C4-2B (cell line): ENCODE results near the gene DLGAP4.

Source experiments
- H3K27ac ChIP-seq: fragments of 450-650 bp; 2 replicates; pipeline ENCODE4 v1.5.1; 2017
- ZFX ChIP-seq: fragments of 450-650 bp; IDR thresholded peaks from 2 replicates; pipeline ENCODE4 v1.6.1; 2017
- TF ChIP-seq, protein P1 (sequence below): fragments of 450-650 bp; conservative IDR thresholded peaks from 2 replicates; pipeline ENCODE4 v1.5.1; 2017; ENCODE audit warnings: mild to moderate bottlenecking

DLGAP4 gene

DNA sequence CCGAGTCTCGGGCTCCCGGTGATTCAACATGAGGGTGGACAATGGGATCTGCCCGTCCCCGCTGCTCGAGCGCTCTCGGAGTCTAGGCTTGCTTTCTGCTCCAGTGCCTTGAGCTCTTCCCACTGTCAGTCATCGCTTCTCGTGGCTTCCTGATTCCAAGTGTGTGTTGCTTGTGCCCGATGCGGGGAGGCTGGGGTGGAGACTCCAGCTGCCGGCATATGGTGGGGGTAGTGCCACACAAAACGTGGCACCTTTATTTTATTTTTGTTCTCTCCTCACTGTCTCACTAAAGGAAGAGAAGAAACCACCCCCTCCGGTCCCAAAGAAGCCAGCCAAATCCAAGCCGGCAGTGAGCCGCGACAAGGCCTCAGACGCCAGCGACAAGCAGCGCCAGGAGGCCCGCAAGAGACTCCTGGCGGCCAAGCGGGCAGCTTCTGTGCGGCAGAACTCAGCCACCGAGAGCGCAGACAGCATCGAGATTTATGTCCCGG lies 220.4 kb downstream of the DLGAP4 start:
- no peak overlapping the region for H3K27ac ChIP-seq
- TF ChIP-seq, protein P1, sequence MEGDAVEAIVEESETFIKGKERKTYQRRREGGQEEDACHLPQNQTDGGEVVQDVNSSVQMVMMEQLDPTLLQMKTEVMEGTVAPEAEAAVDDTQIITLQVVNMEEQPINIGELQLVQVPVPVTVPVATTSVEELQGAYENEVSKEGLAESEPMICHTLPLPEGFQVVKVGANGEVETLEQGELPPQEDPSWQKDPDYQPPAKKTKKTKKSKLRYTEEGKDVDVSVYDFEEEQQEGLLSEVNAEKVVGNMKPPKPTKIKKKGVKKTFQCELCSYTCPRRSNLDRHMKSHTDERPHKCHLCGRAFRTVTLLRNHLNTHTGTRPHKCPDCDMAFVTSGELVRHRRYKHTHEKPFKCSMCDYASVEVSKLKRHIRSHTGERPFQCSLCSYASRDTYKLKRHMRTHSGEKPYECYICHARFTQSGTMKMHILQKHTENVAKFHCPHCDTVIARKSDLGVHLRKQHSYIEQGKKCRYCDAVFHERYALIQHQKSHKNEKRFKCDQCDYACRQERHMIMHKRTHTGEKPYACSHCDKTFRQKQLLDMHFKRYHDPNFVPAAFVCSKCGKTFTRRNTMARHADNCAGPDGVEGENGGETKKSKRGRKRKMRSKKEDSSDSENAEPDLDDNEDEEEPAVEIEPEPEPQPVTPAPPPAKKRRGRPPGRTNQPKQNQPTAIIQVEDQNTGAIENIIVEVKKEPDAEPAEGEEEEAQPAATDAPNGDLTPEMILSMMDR: no peak
- no peak for TF ChIP-seq ZFX

DNA sequence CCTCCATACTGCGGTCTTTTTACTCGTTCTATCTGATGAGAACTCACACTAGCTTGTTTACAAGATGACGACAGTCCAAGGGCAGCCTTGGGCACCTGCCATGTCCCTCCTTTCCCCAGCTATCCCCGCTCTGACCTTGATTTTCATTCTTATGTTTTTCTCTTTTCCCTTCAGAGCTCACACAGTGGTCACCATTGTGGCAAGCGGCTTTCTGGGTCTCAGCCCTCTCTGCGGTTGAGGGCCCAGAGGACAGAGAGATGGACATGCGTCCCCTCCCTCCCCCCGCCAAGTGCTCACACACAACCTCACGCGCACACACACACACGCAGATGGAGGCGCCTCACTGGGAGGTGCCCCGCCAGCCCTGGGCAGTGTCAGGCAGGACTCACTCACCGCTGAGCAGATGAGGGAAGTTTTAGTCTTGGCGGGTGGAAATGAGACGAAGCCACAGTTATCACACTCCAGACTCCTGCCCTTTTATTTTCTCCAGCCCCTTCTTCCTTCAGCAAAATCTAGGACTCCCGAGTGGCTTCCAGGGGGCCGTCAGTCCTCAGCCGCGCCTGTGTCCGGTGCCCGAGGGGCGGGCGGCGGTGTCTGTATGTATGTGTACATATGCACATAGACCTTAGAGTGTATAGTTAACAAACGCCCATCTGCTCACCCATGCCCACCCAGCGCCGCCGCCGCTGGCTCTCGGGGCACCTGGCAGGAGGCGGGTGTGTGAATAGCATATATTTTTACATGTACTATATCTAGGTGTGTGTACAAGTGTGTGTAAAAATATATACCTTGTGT lies 221.4 kb downstream of the DLGAP4 start:
- H3K27ac ChIP-seq: no peak overlapping the region
- TF ChIP-seq, protein P1: no peak
- TF ChIP-seq ZFX: no peak

DNA sequence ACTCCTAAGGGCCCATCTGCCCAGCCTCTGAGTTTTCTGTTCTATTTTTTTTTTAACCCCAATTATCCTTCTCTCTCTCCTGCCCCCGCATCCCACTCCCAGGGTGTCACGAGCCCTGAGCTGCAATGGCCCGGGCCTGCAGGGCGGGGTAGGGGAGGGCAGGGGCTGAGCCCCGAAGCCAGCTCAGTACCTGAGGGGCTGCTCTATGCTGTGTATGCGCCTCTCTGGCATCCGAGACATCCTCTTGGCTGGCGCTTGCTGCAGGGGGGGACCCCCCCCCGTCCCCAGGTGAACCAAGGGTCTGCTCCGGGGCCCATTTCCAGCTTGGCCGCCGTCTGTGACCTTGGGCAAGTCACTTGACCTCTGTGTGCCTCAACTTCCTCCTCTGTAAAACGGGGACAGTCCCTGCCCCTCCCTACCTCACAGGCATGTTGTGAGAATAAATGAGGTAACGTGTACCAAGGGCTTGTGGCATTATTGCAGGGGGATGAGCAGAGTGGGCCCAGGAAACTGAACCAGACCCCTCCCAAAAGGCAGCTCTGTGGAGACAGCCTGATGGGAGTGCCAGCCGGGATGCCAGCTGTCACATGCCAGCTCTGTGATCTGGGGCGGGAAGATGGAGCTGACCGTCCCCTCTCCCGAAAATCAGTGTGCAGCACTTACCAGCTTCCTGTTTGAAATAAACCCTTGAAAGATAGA lies 222.2 kb downstream of the DLGAP4 start:
- TF ChIP-seq ZFX: no peak
- TF ChIP-seq, protein P1: no peak
- no peak overlapping the region for H3K27ac ChIP-seq

DNA sequence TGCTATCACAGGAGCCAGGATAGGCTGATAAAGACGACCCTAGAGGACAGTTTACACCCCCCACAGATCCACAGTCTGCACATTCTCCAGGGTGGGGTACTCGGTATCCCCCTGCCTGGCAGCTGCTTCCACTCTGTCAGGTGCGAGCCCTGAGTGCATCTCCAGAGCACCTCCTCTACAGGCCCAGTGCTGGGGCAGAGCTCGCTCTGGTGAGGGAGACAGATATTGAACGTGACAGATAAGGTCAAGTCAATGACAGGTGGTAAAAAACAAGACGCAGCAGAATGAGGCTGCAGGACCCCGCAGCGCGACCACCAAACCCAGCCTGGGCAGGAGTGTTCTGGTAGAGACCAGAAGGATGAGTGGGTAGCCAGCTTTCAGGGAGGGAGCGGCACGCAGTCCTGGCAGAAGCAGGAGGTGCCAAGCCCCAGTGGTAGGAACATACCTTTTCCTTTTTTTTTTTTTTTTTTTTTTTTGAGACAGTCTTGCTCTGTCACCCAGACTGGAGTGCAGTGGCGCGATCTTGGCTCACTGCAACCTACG lies 222.8 kb downstream of the DLGAP4 start:
- no peak overlapping the region for H3K27ac ChIP-seq
- TF ChIP-seq, protein P1: no peak
- TF ChIP-seq ZFX: no peak

DNA sequence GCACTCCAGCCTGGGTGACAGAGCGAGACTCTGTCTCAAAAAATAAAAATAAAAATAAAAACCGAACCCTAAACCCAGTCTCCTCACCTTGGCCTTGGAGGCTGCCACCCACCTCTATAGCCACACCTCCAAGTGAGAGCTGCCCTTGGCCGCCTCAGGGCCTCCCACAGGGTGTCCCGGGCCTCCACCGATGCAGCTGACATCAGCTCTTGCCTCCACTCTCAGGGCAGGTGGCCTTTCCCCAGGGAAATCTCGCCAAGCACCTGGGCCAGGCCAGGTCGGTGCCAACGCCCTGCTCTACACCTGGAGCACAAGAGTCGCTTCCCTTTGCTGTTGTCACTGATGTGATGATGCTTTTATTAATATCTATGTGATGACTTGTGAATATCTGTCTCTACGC lies 226.2 kb downstream of the DLGAP4 start:
- no peak for TF ChIP-seq ZFX
- TF ChIP-seq, protein P1: no peak
- H3K27ac ChIP-seq: no peak overlapping the region

DNA sequence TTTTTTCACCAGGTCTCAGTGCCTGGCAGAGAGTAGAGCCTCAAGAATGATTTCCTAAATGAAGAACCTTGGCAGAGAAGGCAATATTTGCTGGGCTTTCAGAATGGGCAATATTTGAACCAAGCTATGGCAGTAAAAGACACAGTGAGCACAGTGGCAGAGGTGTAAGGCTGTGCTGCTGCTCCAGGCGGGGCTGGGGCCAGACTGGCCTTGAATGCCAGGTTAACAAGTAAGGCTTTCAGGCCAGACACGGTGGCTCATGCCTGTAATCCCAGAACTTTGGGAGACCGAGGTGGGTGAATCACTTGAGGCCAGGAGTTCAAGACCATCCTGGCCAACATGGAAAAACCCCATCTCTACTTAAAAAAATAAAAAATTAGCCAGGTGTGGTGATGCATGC lies 226.7 kb downstream of the DLGAP4 start:
- TF ChIP-seq, protein P1: no peak
- no peak for TF ChIP-seq ZFX
- H3K27ac ChIP-seq: no peak overlapping the region
